Activated T-cell treated with anti-CD3 and anti-CD28 coated beads for 4 hours (primary cell): Measurements from ENCODE around the gene EPOP.

ENCODE experiments used
- DNase-seq: peaks from one replicate; pipeline ENCODE4 v3.0.0-alpha.2; 2020

Gene EPOP

DNA sequence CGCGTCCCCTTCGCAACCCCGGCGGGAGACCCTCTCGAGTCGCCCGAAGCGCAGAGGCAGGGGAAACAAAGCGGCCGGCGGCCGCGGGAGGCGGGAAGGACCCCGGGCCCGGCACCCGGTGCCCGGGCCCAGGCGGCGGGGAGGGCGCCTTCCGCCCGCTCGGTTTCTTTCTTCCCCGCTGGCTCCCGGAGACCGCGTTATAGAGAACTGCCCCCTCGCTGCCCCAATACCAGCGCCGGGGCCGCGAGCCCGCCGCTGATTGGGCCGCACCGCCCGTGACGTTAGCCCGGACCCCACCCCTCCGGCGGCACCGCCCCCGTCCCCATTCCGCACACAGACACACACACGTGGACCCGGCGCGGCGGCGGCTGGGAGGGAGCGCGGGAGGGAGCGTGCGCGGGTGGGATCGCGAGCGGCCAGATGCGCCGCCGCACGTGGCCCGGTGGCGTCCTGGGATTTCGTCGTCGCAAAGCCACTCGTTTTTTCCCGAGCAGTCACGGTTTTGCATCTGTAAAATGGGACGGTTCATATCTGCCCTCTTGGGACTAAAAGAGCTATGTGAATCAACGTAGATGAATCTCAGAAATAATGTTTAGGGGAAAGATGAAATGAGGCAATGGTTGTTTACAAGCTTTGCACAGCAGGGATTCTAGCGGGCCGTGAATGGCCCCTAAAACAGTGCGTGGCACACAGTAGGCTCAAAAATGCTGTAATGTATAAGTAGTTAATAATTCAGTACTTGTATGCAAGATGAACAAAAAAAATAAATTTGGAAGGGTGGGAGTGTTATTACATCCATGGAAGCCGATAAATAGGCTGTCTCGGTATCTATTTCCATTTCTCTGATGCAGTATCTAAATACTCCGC is at the start of gene EPOP:
TSS of gene EPOP (minus strand) at position 209 of the 867 bp plus-strand sequence. CDS start 462 bp downstream, outside the sequence.
- DNase-seq, result peak; percentile 88

DNA sequence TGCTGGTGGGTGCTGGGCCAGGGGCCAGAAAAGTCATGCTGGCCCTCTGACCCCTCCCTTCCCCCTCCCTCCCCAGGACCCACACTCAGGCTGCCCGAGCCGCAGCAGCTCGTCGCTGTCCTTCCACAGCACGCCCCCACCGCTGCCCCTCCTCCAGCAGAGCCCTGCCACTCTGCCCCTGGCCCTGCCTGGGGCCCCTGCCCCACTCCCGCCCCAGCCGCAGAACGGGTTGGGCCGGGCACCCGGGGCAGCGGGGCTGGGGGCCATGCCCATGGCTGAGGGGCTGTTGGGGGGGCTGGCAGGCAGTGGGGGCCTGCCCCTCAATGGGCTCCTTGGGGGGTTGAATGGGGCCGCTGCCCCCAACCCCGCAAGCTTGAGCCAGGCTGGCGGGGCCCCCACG is 47.0 kb upstream of the EPOP start:
- no peak for DNase-seq

DNA sequence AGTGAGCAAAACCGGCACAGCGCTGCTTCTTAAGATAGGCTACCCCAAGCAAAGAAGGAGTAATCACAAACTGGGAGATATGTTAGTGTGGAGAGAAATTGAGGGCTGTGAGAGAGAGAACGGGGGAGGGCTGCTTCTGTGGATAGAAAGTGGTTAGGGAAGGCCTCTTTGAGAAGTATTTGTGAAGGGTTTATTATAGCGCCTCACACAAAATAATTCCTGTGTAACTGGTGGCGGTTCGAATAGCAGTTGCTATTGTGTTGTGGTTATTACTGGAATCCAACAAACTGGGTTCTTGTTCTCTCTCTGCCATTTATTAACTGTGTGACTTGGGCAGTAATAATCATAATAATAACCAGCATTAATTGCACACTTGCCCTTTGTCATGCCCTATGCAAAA is 46.2 kb upstream of the EPOP start:
- no peak for DNase-seq

DNA sequence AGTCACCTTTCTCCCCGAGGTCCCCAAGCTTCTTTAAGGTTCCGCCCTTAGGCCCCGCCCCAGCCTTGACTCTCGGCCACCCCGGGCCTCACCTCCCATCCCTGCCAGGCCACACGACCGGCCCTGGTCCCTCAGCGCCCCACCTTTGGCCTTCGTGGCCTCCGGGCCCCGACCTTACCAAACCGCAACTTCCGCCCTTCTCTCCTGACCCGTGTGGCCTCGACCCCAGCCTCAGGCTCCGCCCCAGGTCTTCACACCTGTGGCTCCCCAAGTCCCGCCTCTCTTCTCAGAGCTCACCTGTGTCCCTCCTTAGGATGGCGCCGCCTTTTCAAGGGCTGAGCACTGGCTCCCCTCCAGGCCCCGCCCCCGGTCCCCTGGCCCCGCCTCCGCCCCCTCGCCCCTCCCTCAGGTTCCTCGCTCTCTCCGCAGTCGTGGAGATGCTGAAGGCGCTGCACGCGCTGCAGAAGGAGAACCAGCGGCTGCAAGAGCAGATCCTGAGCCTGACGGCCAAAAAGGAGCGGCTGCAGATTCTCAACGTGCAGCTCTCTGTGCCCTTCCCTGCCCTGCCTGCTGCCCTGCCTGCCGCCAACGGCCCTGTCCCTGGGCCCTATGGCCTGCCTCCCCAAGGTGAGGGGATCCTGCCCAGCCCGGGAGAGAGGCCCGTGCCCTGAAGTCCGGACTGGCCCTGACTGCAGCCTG is 45.3 kb upstream of the EPOP start:
- DNase-seq, result no peak

DNA sequence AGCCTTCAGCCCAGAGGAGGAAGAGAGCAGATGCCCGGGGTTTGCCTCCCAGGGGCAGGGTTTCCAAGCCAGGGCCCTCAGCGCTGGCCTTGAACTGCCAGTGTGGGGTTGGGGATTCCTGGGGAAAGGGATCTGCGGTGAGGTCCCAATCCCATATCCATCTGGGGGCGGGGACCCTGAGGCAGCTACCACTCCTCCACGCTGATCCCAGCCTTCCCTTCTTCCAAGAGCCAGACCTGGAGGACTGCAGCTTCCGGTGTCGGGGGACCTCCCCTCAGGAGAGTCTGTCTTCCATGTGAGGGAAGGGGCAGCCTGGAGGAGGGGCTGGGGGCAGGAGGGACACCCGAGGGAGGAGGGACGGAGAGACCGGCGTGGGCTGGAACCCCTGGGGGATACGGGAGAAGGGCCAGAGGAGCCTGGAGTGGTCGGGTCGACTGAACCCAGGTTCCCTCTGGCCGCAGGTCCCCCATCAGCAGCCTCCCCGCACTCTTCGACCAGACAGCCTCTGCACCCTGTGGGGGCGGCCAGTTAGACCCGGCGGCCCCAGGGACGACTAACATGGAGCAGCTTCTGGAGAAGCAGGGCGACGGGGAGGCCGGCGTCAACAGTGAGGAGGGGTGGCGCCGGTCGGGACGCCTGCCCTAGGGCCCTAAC is 44.7 kb upstream of the EPOP start:
- no peak for DNase-seq

DNA sequence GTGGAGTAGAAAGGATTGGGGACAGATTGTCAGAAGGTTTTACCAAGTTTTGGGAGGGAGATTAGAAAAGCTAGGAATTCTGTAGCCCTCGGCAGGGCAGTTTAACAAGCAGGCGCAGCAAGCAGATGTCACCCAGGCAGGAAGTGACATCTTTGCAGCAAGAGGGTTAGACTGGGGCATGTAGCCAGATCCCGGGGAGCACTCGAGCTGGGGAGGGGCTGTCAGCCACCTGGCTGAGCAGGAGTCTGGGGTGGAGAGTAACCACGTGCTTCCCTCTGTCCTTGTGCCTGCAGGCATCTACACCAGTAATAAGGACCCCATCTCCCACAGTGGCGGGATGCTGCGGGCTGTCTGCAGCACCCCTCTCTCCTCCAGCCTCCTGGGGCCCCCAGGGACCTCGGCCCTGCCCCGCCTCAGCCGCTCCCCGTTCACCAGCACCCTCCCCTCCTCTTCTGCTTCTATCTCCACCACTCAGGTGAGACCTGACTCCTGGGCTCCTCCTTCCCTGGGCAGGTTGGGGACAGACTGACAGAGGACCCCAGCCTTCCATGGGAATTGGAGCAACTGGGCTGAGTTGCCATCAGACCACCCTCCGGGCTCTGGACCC is 42.5 kb upstream of the EPOP start:
- DNase-seq, result no peak

DNA sequence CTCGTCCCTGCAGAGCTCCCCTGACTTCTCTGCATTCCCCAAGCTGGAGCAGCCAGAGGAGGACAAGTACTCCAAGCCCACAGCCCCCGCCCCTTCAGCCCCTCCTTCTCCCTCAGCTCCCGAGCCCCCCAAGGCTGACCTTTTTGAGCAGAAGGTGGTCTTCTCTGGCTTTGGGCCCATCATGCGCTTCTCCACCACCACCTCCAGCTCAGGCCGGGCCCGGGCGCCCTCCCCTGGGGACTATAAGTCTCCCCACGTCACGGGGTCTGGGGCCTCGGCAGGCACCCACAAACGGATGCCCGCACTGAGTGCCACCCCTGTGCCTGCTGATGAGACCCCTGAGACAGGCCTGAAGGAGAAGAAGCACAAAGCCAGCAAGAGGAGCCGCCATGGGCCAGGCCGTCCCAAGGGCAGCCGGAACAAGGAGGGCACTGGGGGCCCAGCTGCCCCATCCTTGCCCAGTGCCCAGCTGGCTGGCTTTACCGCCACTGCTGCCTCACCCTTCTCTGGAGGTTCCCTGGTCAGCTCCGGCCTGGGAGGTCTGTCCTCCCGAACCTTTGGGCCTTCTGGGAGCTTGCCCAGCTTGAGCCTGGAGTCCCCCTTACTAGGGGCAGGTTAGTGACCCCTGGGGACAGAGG is 41.7 kb upstream of the EPOP start:
- no peak for DNase-seq

DNA sequence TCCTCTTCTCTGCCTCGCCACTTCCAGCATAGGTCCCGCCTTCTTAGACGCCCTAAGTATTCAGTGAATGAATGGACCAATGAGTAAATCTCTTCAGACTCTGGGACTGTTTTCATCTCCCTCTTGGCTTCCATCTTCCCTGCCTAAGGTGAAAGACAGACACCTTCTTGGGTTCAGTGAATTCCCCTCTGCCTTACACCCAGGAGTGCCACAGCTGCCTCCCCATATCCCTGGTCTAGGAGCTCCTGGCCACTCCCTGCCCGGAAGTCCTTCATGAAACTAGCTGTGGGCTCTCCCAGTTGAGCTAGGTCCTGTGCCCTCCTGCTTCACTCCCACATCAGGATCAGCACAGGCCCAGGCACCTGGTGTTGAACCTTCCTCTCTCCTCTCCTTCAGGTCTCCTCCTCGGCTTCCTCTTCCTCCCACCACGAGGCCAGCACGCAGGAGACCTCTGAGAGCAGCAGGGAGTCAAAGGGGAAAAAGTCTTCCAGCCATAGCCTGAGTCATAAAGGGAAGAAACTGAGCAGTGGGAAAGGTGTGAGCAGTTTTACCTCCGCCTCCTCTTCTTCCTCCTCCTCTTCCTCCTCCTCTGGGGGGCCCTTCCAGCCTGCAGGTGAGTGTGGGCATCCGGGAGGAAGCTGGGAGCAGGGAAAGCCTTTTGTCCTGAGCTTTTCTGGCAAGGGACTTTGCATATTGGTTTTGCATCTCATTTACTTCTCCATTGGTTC is 40.6 kb upstream of the EPOP start:
- DNase-seq, result no peak

DNA sequence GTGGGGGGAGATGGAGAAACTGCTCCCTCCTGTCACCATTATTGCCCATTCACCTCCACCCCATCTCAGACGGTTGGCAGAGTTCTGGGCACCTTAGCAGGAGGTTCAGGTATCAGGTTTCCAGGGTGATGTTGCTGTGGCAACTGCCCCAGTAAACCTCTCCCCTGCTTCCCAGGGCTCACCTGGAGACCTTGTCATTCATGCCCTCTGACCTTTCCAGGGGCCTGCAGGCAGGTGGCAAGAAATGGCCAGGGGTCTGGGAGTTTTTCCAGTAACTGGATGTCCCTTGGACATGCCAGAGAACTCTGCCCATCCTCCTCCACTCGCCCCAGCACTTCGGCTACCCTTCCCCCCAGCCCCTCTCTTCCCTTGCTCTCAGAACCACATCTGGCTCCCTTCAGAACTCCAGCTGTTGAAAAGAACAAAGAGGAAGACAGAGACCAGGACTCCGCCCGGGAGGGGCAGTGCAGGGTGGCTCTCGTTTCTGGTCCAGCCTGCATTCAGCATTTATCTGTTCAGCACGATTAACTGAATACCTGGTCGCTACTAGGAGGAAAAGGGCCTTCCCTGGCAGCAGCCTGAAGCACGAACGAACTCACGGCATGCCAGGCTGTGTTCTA is 38.8 kb upstream of the EPOP start:
- no peak for DNase-seq

DNA sequence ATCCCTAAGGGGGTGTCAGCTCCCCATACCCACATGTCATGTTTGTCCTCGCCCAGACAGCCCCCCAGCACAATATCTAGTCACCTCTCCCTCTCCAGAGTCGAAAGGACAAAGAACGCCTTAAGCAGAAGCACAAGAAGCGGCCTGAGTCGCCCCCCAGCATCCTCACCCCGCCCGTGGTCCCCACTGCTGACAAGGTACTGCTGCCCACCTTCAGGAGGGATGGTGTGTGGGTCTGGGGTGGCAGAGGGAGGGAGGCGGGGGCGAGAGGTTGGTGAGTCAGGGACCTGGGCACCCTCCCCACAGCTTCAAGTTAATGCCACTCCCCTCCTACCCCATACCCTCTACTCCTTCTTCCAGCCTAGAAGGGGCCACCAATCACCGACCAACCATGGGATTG is 37.8 kb upstream of the EPOP start:
- DNase-seq, result no peak

DNA sequence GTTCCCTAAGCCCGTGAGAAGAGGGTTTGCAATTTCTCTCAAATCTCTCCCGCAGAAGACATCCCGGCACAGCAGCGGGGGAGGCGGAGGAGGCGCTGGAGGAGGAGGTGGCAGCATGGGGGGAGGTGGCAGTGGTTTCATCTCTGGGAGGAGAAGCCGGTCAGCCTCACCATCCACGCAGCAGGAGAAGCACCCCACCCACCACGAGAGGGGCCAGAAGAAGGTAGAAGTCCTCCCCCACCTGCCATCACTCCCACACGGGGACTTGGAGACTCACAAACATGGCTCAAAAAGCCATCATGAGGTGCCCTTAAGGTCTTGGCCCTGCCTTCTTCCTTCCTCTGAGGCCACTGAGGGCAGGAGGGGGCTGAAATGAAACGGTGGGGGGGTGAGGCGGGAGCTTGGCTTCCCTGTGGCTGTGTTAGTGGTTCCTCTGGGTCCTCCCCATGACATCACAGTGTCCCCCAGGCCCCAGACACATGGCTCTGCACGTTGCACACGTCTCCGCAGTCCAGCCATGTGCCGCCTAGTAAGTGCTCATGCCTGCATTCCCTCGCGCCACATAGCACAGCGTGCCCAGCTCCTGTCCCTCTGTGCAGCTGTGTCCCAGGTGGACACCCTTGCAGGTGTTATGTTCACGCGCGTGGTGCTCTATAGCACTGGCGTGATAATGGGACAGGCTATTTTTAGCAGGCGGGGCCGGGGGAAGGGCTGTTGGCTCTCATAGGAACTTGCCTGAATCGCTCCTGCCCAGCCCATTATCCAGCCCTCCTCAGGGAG is 37.2 kb upstream of the EPOP start:
- DNase-seq, result no peak

DNA sequence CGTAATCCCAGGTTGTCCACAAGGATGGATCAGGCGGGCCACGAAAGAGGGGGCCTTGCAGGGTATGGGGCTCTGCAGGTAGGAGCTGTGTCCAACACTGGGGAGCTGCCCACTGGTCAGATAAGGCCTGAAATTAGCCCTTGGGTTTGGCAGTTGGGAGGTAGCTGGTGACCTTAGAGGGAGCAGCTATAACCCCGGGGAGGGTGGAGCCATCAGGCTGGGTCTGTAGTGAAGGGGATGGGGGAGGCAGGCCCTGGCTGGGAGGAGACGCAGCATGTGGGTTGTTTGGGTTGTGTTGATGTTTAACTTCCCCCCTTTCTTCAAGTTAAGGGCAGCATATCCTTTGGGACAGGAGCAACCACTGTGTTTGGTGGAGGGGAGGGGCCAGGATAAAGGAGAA is 36.2 kb upstream of the EPOP start:
- no peak for DNase-seq

DNA sequence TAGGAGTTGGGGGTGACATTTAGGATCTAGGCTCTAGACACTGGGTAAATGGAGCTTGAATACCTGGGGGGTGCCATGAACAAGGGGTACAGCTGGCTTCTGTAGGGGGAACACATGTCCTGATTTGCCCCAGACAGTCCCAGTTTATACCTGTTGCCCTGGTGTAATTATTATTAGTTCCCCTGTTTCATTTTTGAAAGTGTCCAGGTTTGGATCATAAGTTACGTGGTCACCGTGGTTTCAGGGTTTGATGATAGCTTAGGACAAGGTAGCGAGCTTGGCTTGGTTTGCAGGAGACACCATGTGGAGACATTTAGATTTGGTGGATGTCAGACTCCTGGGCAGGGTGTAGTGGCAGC is 35.8 kb upstream of the EPOP start:
- DNase-seq, result no peak

DNA sequence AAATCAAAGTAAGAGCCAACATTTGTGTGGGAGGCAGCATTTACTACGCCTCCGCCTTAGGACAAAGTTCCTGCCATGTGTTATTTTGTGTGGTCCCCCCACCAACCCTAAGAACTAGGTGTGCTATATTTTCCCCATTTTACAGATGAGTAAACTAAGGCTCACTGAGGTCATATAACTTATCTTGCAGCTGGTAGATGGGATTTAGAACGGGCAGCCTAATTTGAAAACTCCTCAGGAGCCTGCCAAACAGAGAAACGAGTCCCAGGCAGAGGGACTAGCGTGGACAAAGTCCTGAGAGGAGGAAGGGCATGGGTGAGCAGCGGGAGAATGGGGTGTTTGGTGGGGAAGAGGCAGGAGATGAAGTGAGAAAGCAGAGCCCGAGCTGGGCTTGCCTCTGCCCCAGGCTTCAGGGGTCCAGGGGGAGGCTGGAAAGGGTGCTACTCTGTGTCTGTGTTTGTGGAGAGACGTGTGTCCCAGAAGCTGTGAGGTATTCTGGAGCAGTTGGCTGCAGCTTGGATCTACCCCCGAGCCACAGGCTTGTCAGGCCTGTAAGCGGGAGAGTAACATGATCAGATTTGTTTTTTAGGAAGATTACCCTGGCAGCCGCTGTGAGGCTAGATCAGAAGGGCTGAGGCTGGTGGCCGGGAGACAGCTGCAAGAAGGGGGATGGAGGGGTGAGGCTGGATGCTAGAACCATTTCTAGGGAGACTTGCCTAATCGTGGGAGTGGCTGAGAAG is 35.3 kb upstream of the EPOP start:
- DNase-seq, result no peak

DNA sequence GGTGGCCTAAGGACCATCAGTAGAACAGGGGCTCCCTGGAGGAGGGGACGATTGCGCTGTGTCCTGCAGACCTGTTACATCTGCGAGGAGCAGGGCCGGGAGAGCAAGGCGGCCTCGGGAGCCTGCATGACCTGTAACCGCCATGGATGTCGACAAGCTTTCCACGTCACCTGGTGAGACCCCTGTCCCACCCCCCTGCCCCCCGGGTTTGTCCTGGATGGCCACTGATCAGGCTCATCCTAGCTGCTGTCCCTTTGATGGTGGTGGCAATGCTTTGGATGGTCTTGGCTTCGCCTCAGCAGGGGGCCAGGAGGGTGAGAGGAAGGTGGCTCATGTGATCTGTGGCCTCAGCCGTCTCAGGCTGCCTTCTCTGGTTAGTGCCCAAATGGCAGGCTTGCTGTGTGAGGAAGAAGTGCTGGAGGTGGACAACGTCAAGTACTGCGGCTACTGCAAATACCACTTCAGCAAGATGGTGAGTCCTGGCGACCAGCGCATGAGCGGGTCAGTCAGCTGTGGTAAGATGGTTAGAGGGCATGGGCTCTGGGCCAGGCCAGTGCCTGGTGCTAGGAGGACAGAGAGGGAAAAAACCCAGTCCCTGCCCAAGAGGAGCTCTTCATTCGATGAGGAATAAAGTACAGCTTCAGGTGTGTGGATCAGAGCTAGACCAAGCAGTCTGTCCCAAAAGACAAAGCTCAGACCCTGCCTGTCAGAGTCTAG is 34.5 kb upstream of the EPOP start:
- DNase-seq, result no peak

DNA sequence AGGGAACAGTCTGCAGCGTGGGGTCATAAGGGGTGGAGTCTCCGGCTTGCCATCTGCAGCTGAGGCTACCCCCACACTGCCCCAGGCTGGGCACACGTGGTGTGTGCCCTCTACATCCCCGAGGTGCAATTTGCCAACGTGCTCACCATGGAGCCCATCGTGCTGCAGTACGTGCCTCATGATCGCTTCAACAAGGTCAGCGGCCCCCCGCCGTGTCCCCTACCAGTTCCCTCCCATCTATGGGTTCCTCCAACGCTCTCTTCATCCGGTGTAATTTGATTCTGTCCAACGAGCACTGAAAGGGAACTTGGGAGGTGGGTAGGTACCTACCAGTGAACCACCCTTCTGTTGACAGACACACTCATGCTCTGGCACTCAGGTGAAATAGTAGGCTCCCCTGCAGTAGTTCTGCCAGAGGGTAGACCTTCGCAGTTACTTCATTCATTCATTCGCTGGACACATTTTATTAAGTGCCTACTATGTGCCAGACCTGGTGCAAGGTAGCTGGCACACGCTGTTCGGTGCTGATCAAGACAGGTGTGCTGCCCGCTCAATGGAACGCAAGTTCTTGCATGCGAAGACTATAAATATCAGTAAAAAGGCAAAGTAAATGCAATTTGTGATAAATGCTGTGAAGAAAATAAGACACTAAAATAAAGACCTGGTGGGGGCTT is 33.1 kb upstream of the EPOP start:
- no peak for DNase-seq

DNA sequence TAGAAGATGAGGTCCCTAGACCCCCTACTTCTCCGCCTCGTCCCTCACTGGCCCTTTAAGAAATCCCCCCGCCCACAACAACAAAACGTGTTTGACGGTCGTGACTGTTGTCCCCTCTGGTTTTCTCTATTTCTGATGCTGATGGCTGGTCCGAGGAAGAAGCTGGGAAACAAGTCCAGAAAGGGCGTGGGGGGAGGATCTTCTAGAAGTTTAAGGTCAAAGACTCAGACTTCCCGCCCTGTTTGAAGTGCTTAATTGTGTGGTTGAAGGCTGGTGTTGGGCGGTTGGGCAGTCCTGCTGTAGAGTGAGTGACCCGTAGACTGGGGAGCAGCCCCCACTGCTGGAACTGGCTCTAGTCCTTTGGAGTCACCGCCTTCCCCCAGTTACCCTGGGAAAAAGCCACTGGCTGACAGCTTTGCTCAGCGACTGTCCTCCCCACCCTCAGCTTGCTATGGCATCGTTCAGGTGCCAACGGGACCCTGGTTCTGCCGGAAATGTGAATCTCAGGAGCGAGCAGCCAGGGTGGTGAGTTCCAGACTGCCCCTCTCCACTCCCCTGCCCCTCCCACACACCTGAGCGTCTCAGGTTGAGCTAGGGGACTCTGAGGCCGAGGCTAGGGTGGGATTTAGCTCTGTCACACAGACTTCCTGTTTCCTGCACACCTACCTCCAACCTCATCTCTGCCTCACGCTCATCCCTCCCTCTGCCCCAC is 31.9 kb upstream of the EPOP start:
- DNase-seq, result peak; percentile 50

DNA sequence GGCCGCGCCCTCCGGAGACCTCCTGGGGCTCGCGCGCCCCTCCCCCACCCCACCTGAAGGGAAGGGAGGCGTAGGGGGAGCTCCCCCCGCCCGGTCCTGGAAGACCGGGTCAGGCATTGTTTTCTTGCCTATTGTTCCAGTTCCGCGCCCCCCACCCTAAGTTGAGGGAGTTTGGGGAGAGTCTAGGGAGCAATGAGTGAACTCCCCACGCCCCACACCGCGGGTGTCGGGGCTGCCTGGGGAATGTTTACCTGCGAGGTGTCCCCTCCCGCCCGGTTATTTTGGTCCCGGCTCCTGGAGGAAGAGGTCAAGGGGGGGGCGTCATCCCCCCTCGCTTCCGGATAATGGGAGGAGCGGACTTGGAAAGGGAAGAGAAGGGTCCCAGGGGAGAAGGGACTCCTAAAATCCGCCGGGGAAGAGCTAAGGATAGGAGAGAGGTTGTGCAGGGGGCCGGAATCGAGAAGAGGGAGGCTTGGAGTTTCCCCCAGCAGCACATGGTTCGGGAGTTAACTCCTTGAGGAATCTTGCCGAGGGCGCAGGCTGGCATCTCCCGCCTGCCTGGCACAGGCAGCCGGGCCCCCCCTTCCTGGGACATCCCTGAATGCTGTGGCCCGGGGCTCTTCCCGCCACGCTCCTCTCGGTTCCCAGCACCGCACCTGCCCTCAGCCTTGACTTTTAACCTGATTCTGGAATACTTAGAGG is 31.2 kb upstream of the EPOP start:
- DNase-seq, result no peak
